Measurements from ENCODE around the gene PTGIS. TPM values are rescaled to one million over a fixed set of nuclear protein-coding genes. Genes with fewer than 3 reads are reported as not detected.
"Not testable (repeated sequence)": the region's sequence is repeated elsewhere in the genome, so short reads cannot be mapped to it uniquely, and the experiment has no call there.

The PTGIS gene
- total RNA-seq: not detected in 2 replicates
- 0.54 TPM for total RNA-seq (2013)
- not detected in 2 replicates for polyA plus RNA-seq
- 0.09 TPM in 1 of 2 replicates, not detected in the other for polyA minus RNA-seq

DNA sequence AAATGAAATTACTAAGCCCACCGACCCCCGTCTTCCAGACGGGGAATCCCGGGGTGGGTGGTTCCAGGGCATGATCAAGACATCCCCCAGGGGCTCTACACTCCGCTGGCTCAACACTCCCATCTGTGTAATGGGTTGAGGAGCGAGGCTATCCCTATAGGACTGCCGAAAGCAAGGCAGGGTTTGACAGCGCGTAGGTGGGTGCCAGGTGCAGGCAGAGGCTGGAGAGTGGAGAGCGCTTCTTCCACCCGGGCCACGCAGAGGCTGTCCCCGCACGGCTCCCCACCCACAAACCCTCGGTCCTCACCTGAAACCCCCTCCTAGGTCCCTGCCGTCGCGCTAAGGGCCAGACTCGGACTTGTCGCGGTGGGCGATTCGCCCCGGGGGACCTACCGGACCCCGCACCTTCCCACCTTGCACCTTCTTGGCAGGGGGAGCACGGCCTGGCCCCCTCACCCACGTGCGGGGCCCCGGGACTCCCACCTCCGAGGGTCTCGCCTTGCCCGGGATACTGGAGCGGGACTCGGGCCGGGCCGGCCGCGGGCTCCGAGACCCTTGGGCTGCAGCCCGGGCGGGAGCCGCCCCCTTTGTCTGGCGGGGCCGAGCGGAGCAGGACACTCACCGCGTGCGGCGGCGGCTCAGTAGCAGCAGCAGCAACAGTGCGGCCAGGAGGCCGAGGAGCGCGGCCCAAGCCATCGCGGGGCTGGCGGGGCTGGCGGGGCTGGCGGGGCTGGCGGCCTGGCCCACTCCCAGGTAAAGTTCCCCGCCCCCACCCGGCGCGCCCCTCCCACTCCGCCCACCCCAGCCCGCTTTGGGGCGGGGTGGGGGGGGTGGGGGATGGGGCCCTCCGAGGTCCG lies at the start of gene PTGIS:
TSS of gene PTGIS (minus strand) at position 717 of the 857 bp plus-strand sequence. CDS start at position 696, 21 bp downstream.
- Histone ChIP-seq H3K27me3 (replicated peaks in 1 of 4; ENCODE audit: control extremely low read depth in 1 of 4, control insufficient read depth in 3 of 4, insufficient read depth in 4 of 4, low read length in 3 of 4) (peaks cover 0 to 51% (median 29%) of the 10 kb centered on the region in 4 experiments), H4K20me1 (ENCODE audit: control insufficient read depth, insufficient read depth, low read length, poor library complexity, severe bottlenecking) (no peaks in the 10 kb centered on the region), H3K9ac (ENCODE audit: low read length) (no peak within 1 kb of the TSS), H3K36me3 (replicated peaks in 1 of 2; ENCODE audit: control extremely low read depth in 1 of 2, control insufficient read depth in 1 of 2, extremely low read depth in 1 of 2, insufficient read depth in 2 of 2, low read length in 1 of 2) (no peaks in the 10 kb centered on the region), H2AFZ (ENCODE audit: insufficient read depth, low read depth, low read length, poor library complexity, severe bottlenecking) (no peak within 1 kb of the TSS), H3K4me3 (ENCODE audit: control extremely low read depth in 1 of 5, extremely low read depth in 1 of 5, insufficient read depth in 1 of 5, low read depth in 2 of 5, low read length in 4 of 5) (no peak within 1 kb of the TSS), H3K9me3 (ENCODE audit: control extremely low read depth in 1 of 3, control insufficient read depth in 2 of 3, insufficient read depth in 1 of 3, low read length in 2 of 3) (peaks cover 0 to 9% (median 0%) of the 10 kb centered on the region in 3 donors), H3K4me1 (ENCODE audit: control insufficient read depth in 2 of 2, insufficient read depth in 2 of 2, low read length in 2 of 2) (peaks cover 4 to 6% of the 10 kb centered on the region in 2 donors), H3K4me2 (replicated peaks; ENCODE audit: low read depth, low read length, poor library complexity, severe bottlenecking) (peak within 1 kb of the TSS; percentile 36), H3K79me2 (ENCODE audit: control insufficient read depth, insufficient read depth, low read length) (no peaks in the 10 kb centered on the region), H3K27ac (ENCODE audit: low read length in 2 of 2) (no peak within 1 kb of the TSS)
- DNase-seq (no peak), ATAC-seq (ENCODE audit: low read depth) (no peak)
- intact Hi-C loops (cut with micrococcal nuclease): no loop called here
- Mint-ChIP-seq H3K4me3 (no peak within 1 kb of the TSS), H3K9me3 (ENCODE audit: insufficient read depth) (no peaks in the 10 kb centered on the region), H3K27ac (no peak within 1 kb of the TSS), H3K4me1 (peaks cover 2% of the 10 kb centered on the region), H3K27me3 (peaks cover 57% of the 10 kb centered on the region)
- ChIA-PET CTCF (no interaction called here), POLR2A (no interaction called here)
- TF ChIP-seq, protein P1, sequence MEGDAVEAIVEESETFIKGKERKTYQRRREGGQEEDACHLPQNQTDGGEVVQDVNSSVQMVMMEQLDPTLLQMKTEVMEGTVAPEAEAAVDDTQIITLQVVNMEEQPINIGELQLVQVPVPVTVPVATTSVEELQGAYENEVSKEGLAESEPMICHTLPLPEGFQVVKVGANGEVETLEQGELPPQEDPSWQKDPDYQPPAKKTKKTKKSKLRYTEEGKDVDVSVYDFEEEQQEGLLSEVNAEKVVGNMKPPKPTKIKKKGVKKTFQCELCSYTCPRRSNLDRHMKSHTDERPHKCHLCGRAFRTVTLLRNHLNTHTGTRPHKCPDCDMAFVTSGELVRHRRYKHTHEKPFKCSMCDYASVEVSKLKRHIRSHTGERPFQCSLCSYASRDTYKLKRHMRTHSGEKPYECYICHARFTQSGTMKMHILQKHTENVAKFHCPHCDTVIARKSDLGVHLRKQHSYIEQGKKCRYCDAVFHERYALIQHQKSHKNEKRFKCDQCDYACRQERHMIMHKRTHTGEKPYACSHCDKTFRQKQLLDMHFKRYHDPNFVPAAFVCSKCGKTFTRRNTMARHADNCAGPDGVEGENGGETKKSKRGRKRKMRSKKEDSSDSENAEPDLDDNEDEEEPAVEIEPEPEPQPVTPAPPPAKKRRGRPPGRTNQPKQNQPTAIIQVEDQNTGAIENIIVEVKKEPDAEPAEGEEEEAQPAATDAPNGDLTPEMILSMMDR (IDR thresholded peaks at IDR 0.05): no peak
- TF ChIP-seq EZH2 (IDR thresholded peaks at IDR 0.05; ENCODE audit: borderline replicate concordance, insufficient read depth, low read depth, low read length, poor library complexity, severe bottlenecking): no peak
- WGBS (ENCODE audit: insufficient coverage): 19% methylated on average over 48 of the region's 70 CpGs

DNA sequence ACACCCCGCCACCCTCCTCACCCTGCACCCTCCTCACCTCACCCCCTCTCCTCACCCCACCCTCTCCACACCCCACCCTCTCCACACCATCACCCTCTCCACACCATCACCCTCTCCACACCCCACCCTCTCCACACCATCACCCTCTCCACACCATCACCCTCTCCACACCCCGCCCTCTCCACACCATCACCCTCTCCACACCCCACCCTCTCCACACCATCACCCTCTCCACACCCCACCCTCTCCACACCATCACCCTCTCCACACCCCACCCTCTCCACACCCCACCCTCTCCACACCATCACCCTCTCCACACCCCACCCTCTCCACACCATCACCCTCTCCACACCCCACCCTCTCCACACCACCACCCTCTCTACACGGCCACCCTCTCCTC lies 49.5 kb upstream of the PTGIS start:
- H3K4me3 Mint-ChIP-seq; H3K27ac ChIP-seq (ENCODE audit: low read length in 2 of 2); H2AFZ ChIP-seq (ENCODE audit: insufficient read depth, low read depth, low read length, poor library complexity, severe bottlenecking); H3K4me2 ChIP-seq (replicated peaks; ENCODE audit: low read depth, low read length, poor library complexity, severe bottlenecking); H3K79me2 ChIP-seq (ENCODE audit: control insufficient read depth, insufficient read depth, low read length); H3K27me3 ChIP-seq (replicated peaks in 1 of 4; ENCODE audit: control extremely low read depth in 1 of 4, control insufficient read depth in 3 of 4, insufficient read depth in 4 of 4, low read length in 3 of 4); H3K4me3 ChIP-seq (ENCODE audit: control extremely low read depth in 1 of 5, extremely low read depth in 1 of 5, insufficient read depth in 1 of 5, low read depth in 2 of 5, low read length in 4 of 5); H3K9me3 Mint-ChIP-seq (ENCODE audit: insufficient read depth); H3K36me3 ChIP-seq (replicated peaks in 1 of 2; ENCODE audit: control extremely low read depth in 1 of 2, control insufficient read depth in 1 of 2, extremely low read depth in 1 of 2, insufficient read depth in 2 of 2, low read length in 1 of 2); H3K9ac ChIP-seq (ENCODE audit: low read length); H4K20me1 ChIP-seq (ENCODE audit: control insufficient read depth, insufficient read depth, low read length, poor library complexity, severe bottlenecking); intact Hi-C loops (cut with micrococcal nuclease); CTCF ChIA-PET; H3K27ac Mint-ChIP-seq; DNase-seq; ATAC-seq (ENCODE audit: low read depth); H3K4me1 Mint-ChIP-seq; H3K9me3 ChIP-seq (ENCODE audit: control extremely low read depth in 1 of 3, control insufficient read depth in 2 of 3, insufficient read depth in 1 of 3, low read length in 2 of 3); H3K27me3 Mint-ChIP-seq: not testable (repeated sequence)
- H3K4me1 ChIP-seq (ENCODE audit: control insufficient read depth in 2 of 2, insufficient read depth in 2 of 2, low read length in 2 of 2): peaks cover 27 to 33% of the 10 kb centered on the region in 2 donors
- WGBS (ENCODE audit: insufficient coverage): 64% methylated on average over 3 of the region's 3 CpGs
- POLR2A ChIA-PET: interaction anchor here (0.7 kb wide), 1 partner anchor 91 kb away, joined by 6 read pairs; no protein-coding TSS in a partner anchor
